Measurements from ENCODE around the gene PIEZO2.

The PIEZO2 gene

DNA sequence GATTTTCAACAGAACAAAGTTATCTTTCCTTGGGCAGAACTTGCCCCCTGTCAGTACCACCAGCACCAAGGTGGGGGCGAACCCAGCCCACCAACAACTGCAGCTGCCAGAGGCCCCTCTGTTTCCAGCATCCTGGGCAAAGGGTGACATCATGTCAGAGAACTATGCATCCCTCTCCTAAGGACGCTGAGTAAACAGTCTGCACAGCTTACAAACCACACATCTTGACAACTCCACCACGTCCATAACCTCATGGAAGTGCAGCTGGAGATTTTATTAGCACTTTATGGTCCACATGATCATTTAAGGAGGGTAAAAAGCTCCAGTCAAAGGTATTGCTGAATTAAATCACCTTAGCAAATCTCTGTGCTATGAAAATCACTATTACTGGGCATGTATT is 40.4 kb downstream of the PIEZO2 start:
- Histone ChIP-seq H3K4me3 (ENCODE audit: low read depth, low read length, poor library complexity, severe bottlenecking) (no peak overlapping the region), H3K27ac (ENCODE audit: low read depth, low read length, poor library complexity, severe bottlenecking) (no peak overlapping the region), H3K9me2 (ENCODE audit: low read depth, low read length) (no peaks in the 10 kb centered on the region), H3F3A (ENCODE audit: insufficient read depth, low read length) (no peaks in the 10 kb centered on the region), H3K4me2 (ENCODE audit: low read length) (no peak overlapping the region), H3K79me2 (ENCODE audit: insufficient read depth, low read length) (no peaks in the 10 kb centered on the region), H3K27me3 (ENCODE audit: insufficient read depth, low read length) (no peaks in the 10 kb centered on the region), H3K9me3 (ENCODE audit: low read length) (no peaks in the 10 kb centered on the region), H4K20me1 (ENCODE audit: insufficient read depth, low read length) (no peaks in the 10 kb centered on the region), H2AFZ (ENCODE audit: low read length) (no peak overlapping the region), H3K4me1 (ENCODE audit: insufficient read depth, low read length, severe bottlenecking) (no peaks in the 10 kb centered on the region), H3K9ac (ENCODE audit: low read length) (no peak overlapping the region), H3K36me3 (ENCODE audit: insufficient read depth, low read length) (no peaks in the 10 kb centered on the region)
- TF ChIP-seq CTCF (IDR thresholded peaks at IDR 0.05; ENCODE audit: low read length) (no peak), EZH2 (IDR thresholded peaks at IDR 0.05; ENCODE audit: borderline replicate concordance, low read length) (no peak)

DNA sequence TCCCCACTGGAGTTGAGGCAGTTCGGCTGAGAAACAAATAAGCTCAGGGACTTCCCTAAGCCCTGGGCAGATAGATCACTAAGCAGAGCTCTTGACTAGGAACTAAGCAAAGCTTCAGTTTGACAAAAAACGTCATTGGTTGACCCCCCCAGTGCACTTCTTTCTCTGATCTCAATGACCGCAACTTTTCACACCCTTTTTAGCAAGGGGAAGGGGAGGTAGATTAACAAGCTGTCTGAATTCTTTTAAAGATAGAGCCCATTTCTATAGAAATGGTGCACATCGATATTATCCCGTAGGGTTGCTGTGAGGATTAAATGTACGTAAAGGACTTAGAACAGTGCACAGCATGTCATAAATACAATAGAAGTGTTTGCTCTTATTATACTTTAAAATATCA is 42.5 kb downstream of the PIEZO2 start:
- no peak overlapping the region for H3K4me2 ChIP-seq (ENCODE audit: low read length)
- H3K79me2 ChIP-seq (ENCODE audit: insufficient read depth, low read length), result no peaks in the 10 kb centered on the region
- H4K20me1 ChIP-seq (ENCODE audit: insufficient read depth, low read length), result no peaks in the 10 kb centered on the region
- TF ChIP-seq CTCF (IDR thresholded peaks at IDR 0.05; ENCODE audit: low read length) (no peak), EZH2 (IDR thresholded peaks at IDR 0.05; ENCODE audit: borderline replicate concordance, low read length) (no peak)
- no peaks in the 10 kb centered on the region for H3K36me3 ChIP-seq (ENCODE audit: insufficient read depth, low read length)
- H3K4me1 ChIP-seq (ENCODE audit: insufficient read depth, low read length, severe bottlenecking), result no peaks in the 10 kb centered on the region
- no peaks in the 10 kb centered on the region for H3K9me2 ChIP-seq (ENCODE audit: low read depth, low read length)
- no peaks in the 10 kb centered on the region for H3K9me3 ChIP-seq (ENCODE audit: low read length)
- no peaks in the 10 kb centered on the region for H3F3A ChIP-seq (ENCODE audit: insufficient read depth, low read length)
- no peak overlapping the region for H2AFZ ChIP-seq (ENCODE audit: low read length)
- no peak overlapping the region for H3K9ac ChIP-seq (ENCODE audit: low read length)
- no peak overlapping the region for H3K27ac ChIP-seq (ENCODE audit: low read depth, low read length, poor library complexity, severe bottlenecking)
- H3K4me3 ChIP-seq (ENCODE audit: low read depth, low read length, poor library complexity, severe bottlenecking), result no peak overlapping the region
- no peaks in the 10 kb centered on the region for H3K27me3 ChIP-seq (ENCODE audit: insufficient read depth, low read length)

- H3K9me3 ChIP-seq (ENCODE audit: low read length), result no peaks in the 10 kb centered on the region
- no peaks in the 10 kb centered on the region for H3K9me2 ChIP-seq (ENCODE audit: low read depth, low read length)
- no peaks in the 10 kb centered on the region for H3K27me3 ChIP-seq (ENCODE audit: insufficient read depth, low read length)
- no peaks in the 10 kb centered on the region for H3F3A ChIP-seq (ENCODE audit: insufficient read depth, low read length)
- H3K4me1 ChIP-seq (ENCODE audit: insufficient read depth, low read length, severe bottlenecking), result no peaks in the 10 kb centered on the region
- no peak overlapping the region for H3K4me2 ChIP-seq (ENCODE audit: low read length)
- no peaks in the 10 kb centered on the region for H4K20me1 ChIP-seq (ENCODE audit: insufficient read depth, low read length)
- H2AFZ ChIP-seq (ENCODE audit: low read length), result no peak overlapping the region
- no peak overlapping the region for H3K4me3 ChIP-seq (ENCODE audit: low read depth, low read length, poor library complexity, severe bottlenecking)
- no peak overlapping the region for H3K27ac ChIP-seq (ENCODE audit: low read depth, low read length, poor library complexity, severe bottlenecking)
- H3K79me2 ChIP-seq (ENCODE audit: insufficient read depth, low read length), result no peaks in the 10 kb centered on the region
- no peaks in the 10 kb centered on the region for H3K36me3 ChIP-seq (ENCODE audit: insufficient read depth, low read length)
- no peak for TF ChIP-seq CTCF (IDR thresholded peaks at IDR 0.05; ENCODE audit: low read length)
- no peak overlapping the region for H3K9ac ChIP-seq (ENCODE audit: low read length)
These were observed 43.9 kb downstream of the PIEZO2 start for GRCh38 chr18:11105463-11105862.

All from OCI-LY1 (cell line).